ENCODE data around the gene DDIT4.
"Not testable (repeated sequence)": the region's sequence is repeated elsewhere in the genome, so short reads cannot be mapped to it uniquely, and the experiment has no call there.

DDIT4 gene

GRCh38 chr10:72249176-72249862, 24.4 kb upstream of the DDIT4 start:
- not testable (repeated sequence) for DNase-seq

- no peak for DNase-seq
Observed at GRCh38 chr10:72250666-72251065, 23.1 kb upstream of the DDIT4 start.

GRCh38 chr10:72251635-72252034, 22.1 kb upstream of the DDIT4 start:
- DNase-seq: no peak

GRCh38 chr10:72252972-72253371, 20.8 kb upstream of the DDIT4 start:
- DNase-seq: no peak

GRCh38 chr10:72253578-72253977, 20.1 kb upstream of the DDIT4 start:
- DNase-seq: no peak

- DNase-seq: no peak
Observed at GRCh38 chr10:72254813-72255568, 18.7 kb upstream of the DDIT4 start.

GRCh38 chr10:72255977-72256729, 17.6 kb upstream of the DDIT4 start:
- no peak for DNase-seq

GRCh38 chr10:72257051-72257892, 16.5 kb upstream of the DDIT4 start:
- DNase-seq: no peak

GRCh38 chr10:72258617-72259016, 15.1 kb upstream of the DDIT4 start:
- no peak for DNase-seq

- DNase-seq: no peak
Observed at GRCh38 chr10:72259491-72260238, 14.1 kb upstream of the DDIT4 start.

- no peak for DNase-seq
Observed at GRCh38 chr10:72260239-72260975, 13.3 kb upstream of the DDIT4 start.

- no peak for DNase-seq
Observed at GRCh38 chr10:72260976-72261783, 12.5 kb upstream of the DDIT4 start.

- no peak for DNase-seq
Observed at GRCh38 chr10:72261784-72262404, 11.8 kb upstream of the DDIT4 start.

- no peak for DNase-seq
Observed at GRCh38 chr10:72263613-72264241, 10.0 kb upstream of the DDIT4 start.

- DNase-seq: no peak
Observed at GRCh38 chr10:72264536-72264935, 9.2 kb upstream of the DDIT4 start.

- no peak for DNase-seq
Observed at GRCh38 chr10:72265508-72265907, 8.2 kb upstream of the DDIT4 start.

GRCh38 chr10:72265990-72266865, 7.5 kb upstream of the DDIT4 start:
- DNase-seq: no peak

- no peak for DNase-seq
Observed at GRCh38 chr10:72267381-72267780, 6.3 kb upstream of the DDIT4 start.

All from SIG-M5 (cell line).